GM18858 (cell line): ENCODE measurements around the gene ATG5.
"Not testable (repeated sequence)": the region's sequence is repeated elsewhere in the genome, so short reads cannot be mapped to it uniquely, and the experiment has no call there.

Experiments
- ATAC-seq: cut with Tn5 transposase; IDR thresholded peaks from one replicate; pipeline ENCODE4 v1.9.1; 2021; ENCODE audit not compliant: unreplicated experiment

Gene ATG5

GRCh38 chr6:106160189-106160588, 165.4 kb downstream of the ATG5 start:
- ATAC-seq = no peak

GRCh38 chr6:106159531-106159940, 166.0 kb downstream of the ATG5 start:
- no peak for ATAC-seq

- no peak for ATAC-seq
These were observed 166.7 kb downstream of the ATG5 start for GRCh38 chr6:106158816-106159215.

GRCh38 chr6:106156863-106157262, 168.7 kb downstream of the ATG5 start:
- ATAC-seq = no peak

- ATAC-seq = no peak
These were observed 169.1 kb downstream of the ATG5 start for GRCh38 chr6:106156413-106156812.

GRCh38 chr6:106155219-106155830, 170.2 kb downstream of the ATG5 start:
- ATAC-seq = no peak

GRCh38 chr6:106154326-106154725, 171.2 kb downstream of the ATG5 start:
- no peak for ATAC-seq

GRCh38 chr6:106152952-106153351, 172.6 kb downstream of the ATG5 start:
- ATAC-seq = no peak

- ATAC-seq = not testable (repeated sequence)
These were observed 173.1 kb downstream of the ATG5 start for GRCh38 chr6:106152476-106152875.

GRCh38 chr6:106149472-106150069, 176.0 kb downstream of the ATG5 start:
- ATAC-seq = no peak

- ATAC-seq = no peak
These were observed 178.1 kb downstream of the ATG5 start for GRCh38 chr6:106147476-106147875.

- ATAC-seq = peak; percentile 58
These were observed 178.7 kb downstream of the ATG5 start for GRCh38 chr6:106146852-106147351.

GRCh38 chr6:106145741-106146227, 179.8 kb downstream of the ATG5 start:
- ATAC-seq = no peak

GRCh38 chr6:106145144-106145543, 180.4 kb downstream of the ATG5 start:
- ATAC-seq = no peak

GRCh38 chr6:106143665-106144064, 181.9 kb downstream of the ATG5 start:
- no peak for ATAC-seq

GRCh38 chr6:106142876-106143431, 182.6 kb downstream of the ATG5 start:
- ATAC-seq = no peak

GRCh38 chr6:106141441-106142237, 183.9 kb downstream of the ATG5 start:
- ATAC-seq = peak; percentile 80

GRCh38 chr6:106138151-106138550, 187.4 kb downstream of the ATG5 start:
- no peak for ATAC-seq

GRCh38 chr6:106136845-106137244, 188.7 kb downstream of the ATG5 start:
- no peak for ATAC-seq

GRCh38 chr6:106135911-106136571, 189.5 kb downstream of the ATG5 start:
- ATAC-seq = no peak
